ENCODE data around the gene HACL1.

The HACL1 gene

GRCh38 chr3:15601399-15602145, at the start of gene HACL1, which contains the start of gene BTD:
Gene HACL1 (minus strand): TSS chr3:15601569. CDS start chr3:15601463, 106 bp downstream.
Gene BTD (plus strand): TSS chr3:15601745. CDS start chr3:15635440, 33,695 bp downstream.
- in situ Hi-C loops (cut with HindIII; ENCODE audit: low sequenced_read_pairs): no loop called here

GRCh38 chr3:15649858-15650257, 48.5 kb upstream of the HACL1 start:
- in situ Hi-C loops (cut with HindIII; ENCODE audit: low sequenced_read_pairs): no loop called here

DNA sequence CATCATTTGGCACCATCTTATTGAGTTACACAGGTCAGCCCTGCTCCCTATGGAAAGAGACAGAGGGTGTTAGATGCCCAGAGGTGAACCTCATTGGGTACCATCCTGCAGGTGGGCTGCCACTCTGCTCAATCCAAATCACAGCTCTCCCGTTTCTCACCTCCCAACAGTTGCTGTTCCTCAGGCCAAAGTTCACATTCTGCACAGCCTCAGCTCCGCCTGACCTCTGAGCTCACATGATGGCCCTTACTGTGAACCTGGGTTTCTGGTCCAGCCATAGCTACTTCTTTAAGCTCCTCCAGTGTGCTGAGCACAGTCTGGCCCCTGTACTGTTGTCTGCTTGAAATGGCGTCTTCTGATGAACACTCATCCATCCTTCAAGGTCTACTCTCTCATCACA, 48.0 kb upstream of the HACL1 start:
- in situ Hi-C loops (cut with HindIII; ENCODE audit: low sequenced_read_pairs): no loop called here

DNA sequence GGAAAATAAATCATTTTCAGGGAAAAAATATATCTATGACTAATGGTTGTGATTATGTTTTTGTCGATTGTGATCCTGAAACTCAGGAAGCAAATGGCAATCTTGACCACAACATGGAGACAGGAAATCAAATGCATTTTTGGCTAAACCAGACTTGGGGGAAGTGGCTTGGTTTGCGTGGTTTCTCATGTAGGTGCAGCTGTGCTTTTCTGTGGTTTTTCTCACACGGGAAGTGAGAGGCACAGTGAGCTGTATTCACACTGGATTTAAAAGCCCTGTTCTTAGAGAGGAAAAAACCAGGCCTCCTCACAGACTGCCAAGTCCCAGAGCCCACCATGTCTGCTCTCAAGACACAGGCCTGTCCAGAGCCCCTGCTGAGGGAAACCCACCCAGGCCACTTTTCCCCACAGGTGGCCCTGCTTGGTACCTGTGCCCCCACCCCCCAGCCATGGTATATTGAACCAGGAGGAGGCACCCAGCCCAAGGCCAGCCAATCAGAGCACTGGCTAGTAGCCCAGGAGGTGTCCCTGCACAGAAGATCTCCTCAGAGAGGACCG, 46.3 kb upstream of the HACL1 start:
- in situ Hi-C loops (cut with HindIII; ENCODE audit: low sequenced_read_pairs): no loop called here

GRCh38 chr3:15646851-15647511, 45.6 kb upstream of the HACL1 start:
- in situ Hi-C loops (cut with HindIII; ENCODE audit: low sequenced_read_pairs): no loop called here

GRCh38 chr3:15645740-15646501, 44.6 kb upstream of the HACL1 start:
- in situ Hi-C loops (cut with HindIII; ENCODE audit: low sequenced_read_pairs): no loop called here

- in situ Hi-C loops (cut with HindIII; ENCODE audit: low sequenced_read_pairs): no loop called here
Observed at GRCh38 chr3:15645246-15645645, 43.9 kb upstream of the HACL1 start.

DNA sequence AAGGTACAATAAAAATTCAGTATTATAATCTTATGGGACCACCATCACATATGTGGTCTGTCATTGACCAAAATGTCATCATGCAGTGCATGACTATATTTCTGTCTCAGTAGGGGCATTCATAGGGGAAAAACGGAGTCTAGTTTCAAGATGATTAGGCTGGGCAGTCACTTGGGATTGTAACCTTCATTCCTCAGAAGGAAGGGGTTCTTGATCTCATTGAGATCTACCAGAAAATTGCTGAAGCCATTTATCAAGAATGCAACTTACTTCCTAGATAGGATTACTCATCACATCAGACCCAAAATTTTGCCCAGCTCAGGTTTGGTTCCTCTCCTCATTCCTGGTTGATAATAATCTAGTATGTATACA, 37.5 kb upstream of the HACL1 start:
- in situ Hi-C loops (cut with HindIII; ENCODE audit: low sequenced_read_pairs): no loop called here

DNA sequence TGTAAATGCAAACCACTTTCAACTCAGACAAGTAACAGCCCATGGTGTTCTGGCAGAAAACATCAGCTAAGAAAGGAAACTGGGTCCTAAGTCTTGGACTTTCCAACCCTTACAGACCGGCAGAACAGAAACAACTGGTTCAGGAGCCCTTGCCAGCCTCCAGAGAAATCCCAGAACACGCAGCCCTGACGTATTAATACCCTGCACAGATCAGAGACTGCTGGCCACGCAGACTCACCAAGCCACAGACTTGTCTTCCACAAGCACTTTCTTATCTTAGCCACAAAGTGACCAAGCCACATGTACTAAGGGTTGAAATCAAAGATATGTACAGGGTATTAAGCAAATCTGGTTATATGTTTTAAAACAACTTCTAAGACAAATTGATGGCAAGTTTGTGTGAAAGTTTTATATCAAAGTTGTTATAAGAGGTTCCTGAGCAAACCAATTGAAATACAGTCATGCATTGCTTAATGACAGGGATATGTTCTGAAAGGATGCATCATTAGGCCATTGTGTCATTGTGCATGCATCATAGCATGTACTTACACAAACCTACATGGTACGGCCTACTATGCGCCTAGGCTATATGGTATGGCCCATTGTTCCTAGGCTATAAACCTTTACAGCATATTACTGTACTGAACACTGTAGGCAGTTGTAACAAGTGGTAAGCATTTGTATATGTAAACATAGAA, 37.0 kb upstream of the HACL1 start:
- in situ Hi-C loops (cut with HindIII; ENCODE audit: low sequenced_read_pairs): no loop called here

- in situ Hi-C loops (cut with HindIII; ENCODE audit: low sequenced_read_pairs): no loop called here
Observed at GRCh38 chr3:15637131-15637951, 36.0 kb upstream of the HACL1 start.

DNA sequence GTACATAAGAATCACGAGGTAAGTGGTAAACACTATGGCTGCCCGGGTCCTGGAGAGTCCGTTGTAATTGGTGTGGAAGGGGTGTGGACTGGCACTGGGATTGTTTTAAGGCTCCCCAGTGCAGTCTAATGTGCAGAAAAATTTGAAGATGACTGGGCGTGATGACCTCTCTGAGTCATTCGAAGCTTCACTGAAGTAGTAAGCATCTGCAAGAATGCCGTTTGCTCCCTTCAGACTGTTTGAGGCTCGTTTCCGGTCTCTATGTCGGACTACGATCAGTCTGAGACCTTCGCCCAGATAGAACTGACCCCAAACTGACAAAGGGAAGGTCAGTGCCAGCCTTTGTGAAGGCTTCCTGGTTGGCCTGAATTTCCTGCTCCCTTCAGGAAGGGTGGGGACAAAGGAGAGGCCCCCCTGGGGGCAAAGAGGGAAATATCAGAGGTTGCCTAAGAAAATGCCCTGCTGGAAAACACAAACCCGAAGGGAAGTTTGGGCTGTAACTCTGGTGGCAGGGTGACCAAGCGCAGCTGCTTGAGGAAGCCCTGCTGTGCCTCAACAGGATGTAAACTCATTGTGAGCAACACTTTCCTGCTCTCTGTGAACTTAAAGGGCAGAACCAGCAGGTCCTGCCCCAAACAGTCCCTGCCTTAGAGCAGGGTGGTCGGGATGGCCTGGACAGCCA, 34.8 kb upstream of the HACL1 start:
- in situ Hi-C loops (cut with HindIII; ENCODE audit: low sequenced_read_pairs): no loop called here

- in situ Hi-C loops (cut with HindIII; ENCODE audit: low sequenced_read_pairs): no loop called here
Observed at GRCh38 chr3:15635121-15635661, 33.8 kb upstream of the HACL1 start.

DNA sequence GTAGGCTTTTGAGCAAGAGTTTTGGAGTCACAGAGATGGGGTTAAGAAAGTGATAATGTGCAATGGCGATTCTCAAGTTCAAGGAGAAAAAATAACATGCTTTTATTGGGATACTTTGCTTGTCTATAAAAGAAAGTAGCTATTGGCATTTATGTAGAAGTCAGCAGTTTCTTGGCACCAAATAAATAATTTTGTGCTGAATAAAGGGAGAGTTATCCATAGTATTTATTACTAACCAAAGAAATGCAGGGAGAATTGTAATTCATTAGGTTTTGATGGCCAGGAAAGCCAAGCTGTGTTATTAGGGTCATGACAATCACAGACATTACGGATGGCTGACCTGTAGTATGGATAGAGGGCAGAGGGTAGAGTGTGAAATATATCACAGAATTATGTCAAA, 33.3 kb upstream of the HACL1 start:
- in situ Hi-C loops (cut with HindIII; ENCODE audit: low sequenced_read_pairs): no loop called here

DNA sequence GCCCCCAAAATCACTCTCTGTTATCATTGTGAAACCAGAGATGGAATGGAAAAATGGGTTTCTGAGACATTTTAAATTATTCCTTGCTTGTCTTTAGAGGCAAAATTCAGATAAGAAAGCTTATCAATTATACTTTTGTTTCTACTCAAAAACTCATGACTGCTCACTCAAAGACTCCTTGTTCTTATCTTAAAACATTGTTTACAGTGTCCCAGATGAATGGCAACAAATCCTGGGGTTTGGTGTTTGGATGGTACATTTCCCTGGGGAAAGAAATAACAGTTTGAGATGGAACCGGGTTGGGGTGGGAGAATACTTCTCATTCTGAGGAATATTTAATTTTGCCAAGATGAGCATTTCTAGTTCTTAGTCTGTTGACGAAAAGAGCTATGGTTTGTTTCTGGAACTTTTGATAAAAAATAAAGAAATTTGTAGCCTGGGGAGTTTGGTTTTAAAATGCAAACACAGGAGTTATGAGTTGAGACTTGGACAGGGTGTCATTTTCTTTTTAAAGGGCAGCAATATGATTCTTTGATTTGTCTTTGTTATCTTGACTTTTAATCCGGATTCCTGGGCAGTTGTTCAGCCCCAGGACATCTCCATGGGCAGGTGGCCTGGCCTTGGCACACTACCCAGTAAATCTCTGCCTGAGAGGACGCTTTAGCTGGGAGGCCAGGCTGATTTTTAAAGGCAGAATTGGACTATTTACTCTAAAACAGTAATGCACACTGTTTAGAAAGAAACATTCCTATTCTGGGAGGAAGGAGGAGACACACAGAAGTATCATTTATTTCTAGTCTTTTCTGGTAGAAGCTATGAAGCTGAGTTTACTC, 32.6 kb upstream of the HACL1 start:
- in situ Hi-C loops (cut with HindIII; ENCODE audit: low sequenced_read_pairs): no loop called here

DNA sequence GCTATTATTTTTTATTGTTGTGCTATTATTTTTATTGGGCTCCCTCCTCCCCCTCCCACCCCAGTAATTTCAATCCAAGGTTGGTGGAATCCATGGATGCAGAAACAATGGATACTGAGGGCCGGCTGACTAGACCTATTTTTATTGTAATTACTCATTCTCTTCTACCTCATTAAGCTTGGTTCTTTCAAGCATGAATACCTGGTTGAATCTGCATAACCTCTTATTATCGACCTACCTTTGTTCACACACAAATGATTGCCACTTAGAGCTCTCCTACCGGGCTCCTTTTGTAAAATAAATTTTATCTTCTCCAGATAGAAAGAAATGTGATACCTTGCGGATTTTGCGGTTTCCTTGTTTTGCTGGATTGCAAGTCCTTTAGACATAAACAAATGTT, 31.8 kb upstream of the HACL1 start:
- in situ Hi-C loops (cut with HindIII; ENCODE audit: low sequenced_read_pairs): no loop called here

- in situ Hi-C loops (cut with HindIII; ENCODE audit: low sequenced_read_pairs): no loop called here
Observed at GRCh38 chr3:15632212-15632580, 30.8 kb upstream of the HACL1 start.

GRCh38 chr3:15631426-15632211, 30.2 kb upstream of the HACL1 start:
- in situ Hi-C loops (cut with HindIII; ENCODE audit: low sequenced_read_pairs): no loop called here
